Spleen (tissue), 11 donors: ENCODE data around the gene ZBTB7C. TPM values are rescaled to one million over a fixed set of nuclear protein-coding genes. Genes with fewer than 3 reads are reported as not detected.

Source experiments
- DNase-seq: peaks from one replicate; pipeline ENCODE4 v3.0.0-alpha.2; 2020
- H3K27ac ChIP-seq, 8 donors: fragments of 200-600 bp; sonication (generic) in 7 of 8; 1 replicate in 4 of 8; 2 replicates in 4 of 8; pipeline versions ENCODE4 v1.5.0 to v1.8.0; 2016 to 2021; ENCODE audit warnings: inconsistent platforms in 4 of 8, mild to moderate bottlenecking in 4 of 8, moderate library complexity in 1 of 8
- H3K27me3 ChIP-seq, 7 donors: fragments of 200-600 bp; sonication (generic) in 6 of 7; replicated peaks in 1 of 7; 1 replicate in 4 of 7; 2 replicates in 3 of 7; pipeline versions ENCODE4 v1.5.0 to v1.8.0; 2016 to 2021; ENCODE audit warnings: inconsistent platforms in 3 of 7, mild to moderate bottlenecking in 1 of 7
- H3K36me3 ChIP-seq, 6 donors: fragments of 200-600 bp; sonication (generic) in 5 of 6; 1 replicate in 4 of 6; 2 replicates in 2 of 6; pipeline versions ENCODE4 v1.5.0 to v1.8.0; 2016 to 2021; ENCODE audit warnings: inconsistent platforms in 2 of 6
- H3K4me1 ChIP-seq, 6 donors: fragments of 200-600 bp; sonication (generic) in 5 of 6; 1 replicate in 3 of 6; 2 replicates in 3 of 6; pipeline versions ENCODE4 v1.5.0 to v1.8.0; 2016 to 2021; ENCODE audit warnings: inconsistent platforms in 3 of 6
- H3K4me3 ChIP-seq, 8 donors: fragments of 200-600 bp; sonication (generic) in 7 of 8; 1 replicate in 4 of 8; 2 replicates in 4 of 8; pipeline versions ENCODE4 v1.5.0 to v1.8.0; 2016 to 2021; ENCODE audit warnings: inconsistent platforms in 4 of 8, mild to moderate bottlenecking in 4 of 8, moderate library complexity in 2 of 8
- H3K9me3 ChIP-seq, 8 donors: fragments of 200-600 bp; sonication (generic) in 7 of 8; 1 replicate in 4 of 8; 2 replicates in 4 of 8; pipeline versions ENCODE4 v1.5.0 to v1.8.0; 2016 to 2021; ENCODE audit warnings: inconsistent platforms in 4 of 8
- POLR2A ChIP-seq, 3 donors: fragments of 450-650 bp; IDR thresholded peaks; one replicate each; pipeline ENCODE4 v1.5.1; 2017; ENCODE audit warnings: antibody characterized with exemption in 3 of 3, mild to moderate bottlenecking in 1 of 3
- POLR2AphosphoS5 ChIP-seq, 3 donors: sonication (generic); formaldehyde crosslinking; IDR thresholded peaks; one replicate each; pipeline ENCODE4 v1.5.1; 2017; ENCODE audit warnings: antibody characterized with exemption in 3 of 3
- WGBS, 5 donors: extraction: QIAGEN DNeasy Blood & Tissue Kit in 3 of 5; methylation state at CpG; one replicate each; pipeline versions ENCODE4 v1.1.5 to v1.1.7; 2013 to 2018; 5-methylcytosine and 5-hydroxymethylcytosine counted together
- intact Hi-C: fragments of 100-400 bp; cut with DNase I; formaldehyde crosslinking; loops from one replicate; pipeline ENCODE4 v1.15.0; 2023; ENCODE audit warnings: low total_unique reads
- polyA plus RNA-seq, 3 donors: library from polyadenylated mRNA; stranded (reverse); fragments of 200-250 nt; gene quantifications; one replicate each; pipeline ENCODE4 v1.2.1, GENCODE V29; 2013
- total RNA-seq, 7 donors: library from RNA; depleted of rRNA in 3 of 7; stranded (reverse); fragments of >200 nt in 3 of 7; fragmentation: NEBNext Ultra II Directional in 4 of 7; extraction: Animal tissue kit (Norgen Biotek cat#: 25700) in 4 of 7; gene quantifications; one replicate each; pipeline versions ENCODE4 v1.1.0 to v1.2.1, GENCODE V29; 2016 to 2021
- TF ChIP-seq, protein P1 (sequence below), 11 experiments: fragments of 200-600 bp in 7 of 11; fragments of 450-650 bp in 4 of 11; sonication (generic) in 4 of 11; IDR thresholded peaks in 8 of 11; conservative IDR thresholded peaks in 3 of 11; 1 replicate in 7 of 11; 2 replicates in 4 of 11; pipeline versions ENCODE4 v1.4.0 to v1.8.0; 2016 to 2021; ENCODE audit warnings: antibody characterized with exemption in 11 of 11, inconsistent platforms in 4 of 11, mild to moderate bottlenecking in 1 of 11
- donor health status: healthy with polysubstance abuse.
- donor health status: DM: no; HTN: no; CAD: no; lungs with moderate emphysema.
- donor health status: DM: no; HTN: no; CAD: no.
- donor health status: Bipolar disorder and iron deficiency.
- donor health status: healthy.
- donor health status: DM: no; HTN: no; CAD: no.
- donor health status: DM: yes; HTN: yes; CAD: no.

ZBTB7C gene
- total and polyA plus RNA-seq, 10 donors, result 1.00 to 64.2 (median 18.8) TPM

DNA sequence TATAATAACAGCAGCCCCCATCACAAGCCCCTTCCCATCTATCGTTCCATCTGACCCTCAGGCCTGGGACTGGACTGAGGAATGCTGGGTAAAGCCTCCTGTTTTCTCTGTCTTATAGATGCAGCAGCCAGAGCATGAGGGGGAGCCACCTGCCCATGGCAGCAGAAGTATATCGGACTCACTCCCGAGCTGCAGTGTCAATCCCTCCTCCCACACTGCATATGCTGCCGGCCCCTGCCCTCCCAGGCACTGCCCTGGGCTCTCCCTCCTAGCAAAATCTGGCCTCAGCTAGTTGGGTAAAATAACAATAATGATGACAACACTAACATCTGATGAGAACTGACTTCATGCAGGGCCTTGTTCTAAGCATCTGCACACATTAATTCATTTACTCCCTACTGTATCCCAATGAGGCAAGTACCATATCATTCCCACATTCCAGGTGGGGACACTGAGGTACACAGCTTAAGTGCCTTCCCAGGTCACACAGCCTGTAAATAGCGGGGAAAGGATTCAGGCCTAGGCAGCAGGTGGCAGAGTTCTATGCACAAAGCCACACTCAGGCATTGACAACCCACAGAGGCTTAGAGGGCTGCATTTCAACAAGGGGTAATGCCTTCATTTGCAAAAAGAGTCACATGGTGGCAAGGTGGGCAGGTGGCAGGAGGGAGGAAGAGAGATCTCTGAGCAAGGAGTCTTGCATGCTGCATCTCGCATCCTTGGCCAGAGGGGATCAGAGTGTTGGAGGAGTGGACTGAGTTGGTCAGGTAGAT, 190.0 kb downstream of the ZBTB7C start:
- WGBS, 5 donors, result 77 to 89% (median 87%) methylated on average over 4 to 6 of the region's 6 CpGs
- no peak for TF ChIP-seq POLR2AphosphoS5 (IDR thresholded peaks at IDR 0.05)
- TF ChIP-seq POLR2A (IDR thresholded peaks at IDR 0.05), result no peak
- TF ChIP-seq, protein P1, sequence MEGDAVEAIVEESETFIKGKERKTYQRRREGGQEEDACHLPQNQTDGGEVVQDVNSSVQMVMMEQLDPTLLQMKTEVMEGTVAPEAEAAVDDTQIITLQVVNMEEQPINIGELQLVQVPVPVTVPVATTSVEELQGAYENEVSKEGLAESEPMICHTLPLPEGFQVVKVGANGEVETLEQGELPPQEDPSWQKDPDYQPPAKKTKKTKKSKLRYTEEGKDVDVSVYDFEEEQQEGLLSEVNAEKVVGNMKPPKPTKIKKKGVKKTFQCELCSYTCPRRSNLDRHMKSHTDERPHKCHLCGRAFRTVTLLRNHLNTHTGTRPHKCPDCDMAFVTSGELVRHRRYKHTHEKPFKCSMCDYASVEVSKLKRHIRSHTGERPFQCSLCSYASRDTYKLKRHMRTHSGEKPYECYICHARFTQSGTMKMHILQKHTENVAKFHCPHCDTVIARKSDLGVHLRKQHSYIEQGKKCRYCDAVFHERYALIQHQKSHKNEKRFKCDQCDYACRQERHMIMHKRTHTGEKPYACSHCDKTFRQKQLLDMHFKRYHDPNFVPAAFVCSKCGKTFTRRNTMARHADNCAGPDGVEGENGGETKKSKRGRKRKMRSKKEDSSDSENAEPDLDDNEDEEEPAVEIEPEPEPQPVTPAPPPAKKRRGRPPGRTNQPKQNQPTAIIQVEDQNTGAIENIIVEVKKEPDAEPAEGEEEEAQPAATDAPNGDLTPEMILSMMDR (IDR thresholded peaks at IDR 0.05 in 8 of 11, conservative IDR thresholded peaks at IDR 0.05 in 3 of 11), result no peak
- Histone ChIP-seq H3K4me1 (peaks cover 0 to 26% (median 11%) of the 10 kb centered on the region in 6 donors), H3K9me3 (no peaks in the 10 kb centered on the region), H3K4me3 (no peak overlapping the region), H3K27ac (no peak overlapping the region), H3K27me3 (peaks cover 0 to 8% (median 0%) of the 10 kb centered on the region in 7 donors), H3K36me3 (no peaks in the 10 kb centered on the region)
- no peak for DNase-seq
- intact Hi-C loops, result no loop called here

DNA sequence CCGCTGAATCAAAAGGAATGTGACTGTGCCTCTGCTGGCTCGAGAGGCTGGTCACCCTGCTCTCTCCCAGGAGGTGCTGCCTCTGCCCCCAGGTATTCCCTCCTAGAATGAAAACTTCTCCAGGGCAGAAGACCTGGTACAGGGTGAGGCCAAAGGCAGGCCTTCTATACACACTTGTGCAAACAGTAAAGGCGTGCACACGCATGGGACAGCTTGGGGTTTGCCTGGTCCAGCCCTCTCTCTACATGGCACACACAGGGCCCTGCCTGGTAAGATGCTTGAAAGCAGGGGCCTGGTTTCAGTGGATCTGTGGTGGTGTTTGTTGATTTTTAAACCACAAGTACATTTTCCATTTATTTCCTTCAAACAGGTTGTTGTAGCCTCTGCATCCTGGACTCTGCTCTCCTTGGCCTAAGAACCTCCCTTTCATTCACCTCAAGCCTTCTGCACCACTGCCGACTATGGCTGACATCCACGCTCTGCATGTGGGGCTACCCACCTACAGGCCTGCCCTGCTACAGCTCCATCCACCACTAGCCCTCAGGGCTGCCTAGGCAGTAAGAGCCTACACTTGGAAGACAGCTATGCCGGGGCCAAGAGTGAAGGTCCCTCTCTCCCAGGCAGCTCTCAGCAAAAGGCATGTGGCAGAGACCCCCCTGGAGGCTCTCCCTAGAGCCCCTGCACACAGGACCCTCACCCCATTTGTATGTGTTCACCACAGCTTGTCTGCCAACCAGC, 190.7 kb downstream of the ZBTB7C start:
- 92 to 97% (median 96%) methylated on average over 5 to 7 of the region's 7 CpGs for WGBS, 5 donors
- intact Hi-C loops, result no loop called here
- Histone ChIP-seq H3K27me3 (peaks cover 0 to 8% (median 0%) of the 10 kb centered on the region in 7 donors), H3K4me3 (no peak overlapping the region), H3K4me1 (peaks cover 0 to 19% (median 11%) of the 10 kb centered on the region in 6 donors), H3K36me3 (no peaks in the 10 kb centered on the region), H3K9me3 (no peaks in the 10 kb centered on the region), H3K27ac (no peak overlapping the region)
- no peak for TF ChIP-seq POLR2A (IDR thresholded peaks at IDR 0.05)
- TF ChIP-seq POLR2AphosphoS5 (IDR thresholded peaks at IDR 0.05), result no peak
- TF ChIP-seq, protein P1 (IDR thresholded peaks at IDR 0.05 in 8 of 11, conservative IDR thresholded peaks at IDR 0.05 in 3 of 11), result no peak
- DNase-seq, result no peak

DNA sequence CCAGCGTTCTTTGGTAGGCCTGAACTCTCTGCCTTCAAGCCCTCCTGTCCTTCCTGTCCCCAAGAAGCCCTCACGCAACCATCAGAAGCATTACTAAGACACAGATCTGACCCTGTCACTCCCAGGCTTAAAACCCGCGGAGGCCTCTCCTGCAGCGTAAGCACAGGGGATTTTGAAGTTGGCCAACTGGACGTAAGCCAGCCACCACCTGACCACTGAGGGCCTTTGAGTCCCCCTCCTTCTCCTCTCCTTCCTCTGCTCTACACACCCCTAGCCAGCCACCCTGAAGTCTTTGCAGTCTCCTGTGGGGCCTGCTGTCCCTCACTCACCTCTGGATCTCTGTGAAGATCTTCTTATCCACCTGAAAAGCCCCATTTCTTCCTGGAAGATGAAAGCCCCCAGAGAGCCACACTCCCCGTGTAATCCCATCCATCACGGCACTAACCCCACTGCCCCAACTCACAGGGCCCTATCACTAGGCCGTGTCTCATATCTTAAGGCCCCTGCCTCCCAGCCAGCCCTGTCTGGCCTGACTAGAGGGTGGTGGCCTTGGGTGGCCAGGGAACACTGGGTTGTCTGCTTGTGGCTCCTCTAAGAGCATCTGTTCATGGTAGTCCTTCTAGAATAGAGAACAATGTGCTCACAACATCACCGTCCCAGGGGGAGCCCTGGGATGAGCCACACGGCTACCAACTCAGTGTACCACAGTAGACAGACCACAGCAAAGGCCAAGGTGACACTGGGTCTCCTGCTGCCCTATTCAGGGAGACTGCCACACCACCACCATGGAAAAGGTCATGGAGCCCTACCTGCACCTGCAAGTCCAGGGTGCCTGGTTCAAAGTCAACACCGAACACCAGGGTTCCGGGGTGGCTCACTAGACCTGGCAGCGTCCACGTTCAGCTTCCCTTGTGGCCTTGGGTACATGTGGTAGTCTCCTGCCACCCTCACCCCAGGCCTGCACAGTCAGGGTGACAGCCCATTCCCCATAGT, 191.6 kb downstream of the ZBTB7C start:
- DNase-seq, result no peak
- Histone ChIP-seq H3K36me3 (no peaks in the 10 kb centered on the region), H3K27me3 (peaks cover 0 to 7% (median 0%) of the 10 kb centered on the region in 7 donors), H3K9me3 (no peaks in the 10 kb centered on the region), H3K27ac (no peak overlapping the region), H3K4me1 (peaks cover 0 to 10% (median 6%) of the 10 kb centered on the region in 6 donors), H3K4me3 (no peak overlapping the region)
- intact Hi-C loops, result no loop called here
- TF ChIP-seq POLR2AphosphoS5 (IDR thresholded peaks at IDR 0.05), result no peak
- no peak for TF ChIP-seq POLR2A (IDR thresholded peaks at IDR 0.05)
- TF ChIP-seq, protein P1 (IDR thresholded peaks at IDR 0.05 in 8 of 11, conservative IDR thresholded peaks at IDR 0.05 in 3 of 11), result no peak
- WGBS, 5 donors, result 81 to 87% (median 86%) methylated on average over 10 to 15 of the region's 15 CpGs
